HepG2 (cell line): Measurements from ENCODE around the gene UBXN1. TPM values are rescaled to one million over a fixed set of nuclear protein-coding genes. Genes with fewer than 3 reads are reported as not detected.

ENCODE experiments used
- GABPA ChIP-seq, 2 experiments: IDR thresholded peaks; 2 replicates each; pipeline ENCODE4 v1.6.1; 2011 to 2016; ENCODE audit warnings: low read depth in 2 of 2, low read length in 1 of 2, missing biosample characterization in 1 of 2, missing genetic modification characterization in 1 of 2
- HIC2 ChIP-seq: sonication (generic); formaldehyde crosslinking; IDR thresholded peaks from 2 replicates; pipeline ENCODE4 v1.9.0; 2022; ENCODE audit warnings: low read depth, missing genetic modification reagents
- IRX3 ChIP-seq: sonication (generic); formaldehyde crosslinking; IDR thresholded peaks from 2 replicates; pipeline ENCODE4 v1.8.1; 2023; ENCODE audit warnings: mild to moderate bottlenecking, low read depth, missing genetic modification reagents, borderline replicate concordance
- JUNB ChIP-seq: sonication (generic); formaldehyde crosslinking; IDR thresholded peaks from 2 replicates; pipeline ENCODE4 v1.8.0; 2022; ENCODE audit warnings: missing genetic modification reagents, mild to moderate bottlenecking, borderline replicate concordance
- MTF2 ChIP-seq: sonication (generic); formaldehyde crosslinking; IDR thresholded peaks from 2 replicates; pipeline ENCODE4 v1.5.0; 2020; ENCODE audit warnings: missing genetic modification reagents, borderline replicate concordance
- MXD1 ChIP-seq: sonication (generic); formaldehyde crosslinking; IDR thresholded peaks from 2 replicates; pipeline ENCODE4 v1.4.0; 2020; ENCODE audit warnings: mild to moderate bottlenecking, missing genetic modification reagents
- NR3C1 ChIP-seq: sonication (generic); formaldehyde crosslinking; IDR thresholded peaks from 2 replicates; pipeline ENCODE4 v1.4.0; 2020; ENCODE audit warnings: missing genetic modification reagents
- PCBP2 ChIP-seq: fragments of 200-400 bp; formaldehyde crosslinking; optimal IDR thresholded peaks from 2 replicates; pipeline ENCODE3; 2018; ENCODE audit warnings: low read length, low read depth; ENCODE audit not compliant: poor library complexity, severe bottlenecking
- REPIN1 ChIP-seq: sonication (generic); formaldehyde crosslinking; IDR thresholded peaks from 2 replicates; pipeline ENCODE4 v1.8.0; 2022; ENCODE audit warnings: missing genetic modification reagents, low read depth, mild to moderate bottlenecking, borderline replicate concordance
- SP2 ChIP-seq: sonication (generic); formaldehyde crosslinking; IDR thresholded peaks from 2 replicates; pipeline ENCODE4 v1.5.1; 2020; ENCODE audit warnings: mild to moderate bottlenecking, missing genetic modification reagents
- XBP1 ChIP-seq: sonication (generic); formaldehyde crosslinking; IDR thresholded peaks from 2 replicates; pipeline ENCODE4 v1.5.0; 2020; ENCODE audit warnings: missing genetic modification reagents
- ZNF17 ChIP-seq: sonication (generic); formaldehyde crosslinking; IDR thresholded peaks from 2 replicates; pipeline ENCODE4 v1.5.0; 2020; ENCODE audit warnings: mild to moderate bottlenecking, missing genetic modification reagents
- ZNF264 ChIP-seq: sonication (generic); formaldehyde crosslinking; IDR thresholded peaks from 2 replicates; pipeline ENCODE4 v1.4.0; 2020; ENCODE audit warnings: missing genetic modification reagents
- ZNF441 ChIP-seq: sonication (generic); formaldehyde crosslinking; IDR thresholded peaks from 2 replicates; pipeline ENCODE4 v1.7.0; 2021; ENCODE audit warnings: missing genetic modification reagents, borderline replicate concordance
- ZNF75D ChIP-seq: sonication (generic); formaldehyde crosslinking; IDR thresholded peaks from 2 replicates; pipeline ENCODE4 v1.8.1; 2023; ENCODE audit warnings: missing genetic modification reagents, mild to moderate bottlenecking, borderline replicate concordance
- polyA plus RNA-seq, 8 experiments: library from polyadenylated mRNA; depleted of rRNA in 3 of 8; stranded (reverse) in 7 of 8; unstranded in 1 of 8; fragments of >200 nt; fragmentation: Illumina TruSeq in 4 of 8; extraction: Trizol in 4 of 8; gene quantifications; 2 replicates each; pipeline versions ENCODE4 v1.2.1 to v1.2.3, GENCODE V29; 2011 to 2016; ENCODE audit warnings: low read depth in 4 of 8, missing spikeins in 1 of 8, mixed read lengths in 1 of 8; ENCODE audit not compliant: insufficient read depth in 1 of 8
- total RNA-seq, 5 experiments: library from RNA; depleted of rRNA; stranded (reverse); fragments of >200 nt; fragmentation: Illumina TruSeq; extraction: Trizol; gene quantifications; 2 replicates each; pipeline ENCODE4 v1.2.3, GENCODE V29; 2016; ENCODE audit warnings: low read depth in 1 of 5
- TF ChIP-seq, protein P1 (sequence below): sonication (generic); formaldehyde crosslinking; IDR thresholded peaks from 2 replicates; pipeline ENCODE4 v1.4.0; 2020; ENCODE audit warnings: mild to moderate bottlenecking, missing genetic modification reagents, borderline replicate concordance
- TF ChIP-seq, protein P2 (sequence below): sonication (generic); formaldehyde crosslinking; IDR thresholded peaks from 2 replicates; pipeline ENCODE4 v1.5.0; 2020; ENCODE audit warnings: mild to moderate bottlenecking, missing genetic modification reagents

UBXN1 gene
- total and polyA plus RNA-seq, 2 of the 13 experiments (the other 11 are each of a cell fraction or from before 2014, with no cell fraction given): 47.5 to 52.4 TPM

DNA sequence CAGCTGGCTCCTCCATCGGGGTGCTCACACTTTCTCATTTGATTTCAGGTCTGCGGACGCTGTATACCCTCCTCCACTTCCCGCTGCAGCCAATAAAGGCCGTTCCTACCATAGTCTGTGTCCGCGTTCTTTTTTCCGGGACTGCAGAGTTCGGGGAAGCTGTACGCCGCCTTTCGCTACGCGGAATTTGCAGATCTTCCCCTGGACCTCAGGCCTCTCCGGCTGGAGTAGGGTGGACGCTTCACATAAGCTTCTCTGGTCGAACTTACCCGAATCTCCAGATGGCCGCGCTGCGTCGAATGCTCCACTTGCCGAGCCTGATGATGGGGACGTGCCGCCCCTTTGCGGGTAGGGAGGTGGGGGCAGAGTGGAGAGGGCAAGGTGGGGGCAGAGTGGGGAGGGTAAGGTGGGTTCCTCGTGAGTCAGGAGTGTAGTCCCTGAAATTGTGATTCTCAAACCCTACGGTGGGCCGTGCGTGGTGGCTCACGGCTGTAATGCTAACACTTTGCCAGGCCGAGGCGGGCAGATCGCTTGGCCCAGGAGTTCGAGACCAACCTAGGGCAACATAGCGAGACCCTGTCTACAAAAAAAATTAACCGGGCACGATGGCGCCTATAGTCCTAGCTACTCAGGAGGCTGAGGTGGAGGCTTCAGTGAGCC is 13.1 kb downstream of the UBXN1 start (continued):
- 0 out of 2 replicates have a peak, but pooled peaks have one; percentile 30 for TF ChIP-seq MTF2
- no peak for TF ChIP-seq PCBP2
- no peak for TF ChIP-seq SP2 (CRISPR knock-in tag)
- TF ChIP-seq XBP1 (CRISPR knock-in tag): no peak
- TF ChIP-seq MXD1 (CRISPR knock-in tag): no peak
- no peak for TF ChIP-seq ZNF75D (CRISPR knock-in tag)
- TF ChIP-seq, protein P1, sequence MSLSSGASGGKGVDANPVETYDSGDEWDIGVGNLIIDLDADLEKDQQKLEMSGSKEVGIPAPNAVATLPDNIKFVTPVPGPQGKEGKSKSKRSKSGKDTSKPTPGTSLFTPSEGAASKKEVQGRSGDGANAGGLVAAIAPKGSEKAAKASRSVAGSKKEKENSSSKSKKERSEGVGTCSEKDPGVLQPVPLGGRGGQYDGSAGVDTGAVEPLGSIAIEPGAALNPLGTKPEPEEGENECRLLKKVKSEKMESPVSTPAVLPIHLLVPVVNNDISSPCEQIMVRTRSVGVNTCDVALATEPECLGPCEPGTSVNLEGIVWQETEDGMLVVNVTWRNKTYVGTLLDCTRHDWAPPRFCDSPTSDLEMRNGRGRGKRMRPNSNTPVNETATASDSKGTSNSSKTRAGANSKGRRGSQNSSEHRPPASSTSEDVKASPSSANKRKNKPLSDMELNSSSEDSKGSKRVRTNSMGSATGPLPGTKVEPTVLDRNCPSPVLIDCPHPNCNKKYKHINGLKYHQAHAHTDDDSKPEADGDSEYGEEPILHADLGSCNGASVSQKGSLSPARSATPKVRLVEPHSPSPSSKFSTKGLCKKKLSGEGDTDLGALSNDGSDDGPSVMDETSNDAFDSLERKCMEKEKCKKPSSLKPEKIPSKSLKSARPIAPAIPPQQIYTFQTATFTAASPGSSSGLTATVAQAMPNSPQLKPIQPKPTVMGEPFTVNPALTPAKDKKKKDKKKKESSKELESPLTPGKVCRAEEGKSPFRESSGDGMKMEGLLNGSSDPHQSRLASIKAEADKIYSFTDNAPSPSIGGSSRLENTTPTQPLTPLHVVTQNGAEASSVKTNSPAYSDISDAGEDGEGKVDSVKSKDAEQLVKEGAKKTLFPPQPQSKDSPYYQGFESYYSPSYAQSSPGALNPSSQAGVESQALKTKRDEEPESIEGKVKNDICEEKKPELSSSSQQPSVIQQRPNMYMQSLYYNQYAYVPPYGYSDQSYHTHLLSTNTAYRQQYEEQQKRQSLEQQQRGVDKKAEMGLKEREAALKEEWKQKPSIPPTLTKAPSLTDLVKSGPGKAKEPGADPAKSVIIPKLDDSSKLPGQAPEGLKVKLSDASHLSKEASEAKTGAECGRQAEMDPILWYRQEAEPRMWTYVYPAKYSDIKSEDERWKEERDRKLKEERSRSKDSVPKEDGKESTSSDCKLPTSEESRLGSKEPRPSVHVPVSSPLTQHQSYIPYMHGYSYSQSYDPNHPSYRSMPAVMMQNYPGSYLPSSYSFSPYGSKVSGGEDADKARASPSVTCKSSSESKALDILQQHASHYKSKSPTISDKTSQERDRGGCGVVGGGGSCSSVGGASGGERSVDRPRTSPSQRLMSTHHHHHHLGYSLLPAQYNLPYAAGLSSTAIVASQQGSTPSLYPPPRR (CRISPR knock-in tag): no peak
- TF ChIP-seq GABPA (IDR thresholded peaks at IDR 0.05; ENCODE audit: low read depth, low read length): 0 out of 2 replicates have a peak, but pooled peaks have one; percentile 16
- no peak for TF ChIP-seq GABPA (CRISPR knock-in tag; IDR thresholded peaks at IDR 0.05; ENCODE audit: low read depth)
- TF ChIP-seq REPIN1 (CRISPR knock-in tag): no peak; the same call in 1 of the 2 replicates
- TF ChIP-seq NR3C1 (CRISPR knock-in tag): no peak
- TF ChIP-seq ZNF17: no peak
- TF ChIP-seq ZNF264: 0 out of 2 replicates have a peak, but pooled peaks have one; percentile 13
- no peak for TF ChIP-seq HIC2 (CRISPR knock-in tag)
- no peak for TF ChIP-seq ZNF441 (CRISPR knock-in tag)
- TF ChIP-seq, protein P2, sequence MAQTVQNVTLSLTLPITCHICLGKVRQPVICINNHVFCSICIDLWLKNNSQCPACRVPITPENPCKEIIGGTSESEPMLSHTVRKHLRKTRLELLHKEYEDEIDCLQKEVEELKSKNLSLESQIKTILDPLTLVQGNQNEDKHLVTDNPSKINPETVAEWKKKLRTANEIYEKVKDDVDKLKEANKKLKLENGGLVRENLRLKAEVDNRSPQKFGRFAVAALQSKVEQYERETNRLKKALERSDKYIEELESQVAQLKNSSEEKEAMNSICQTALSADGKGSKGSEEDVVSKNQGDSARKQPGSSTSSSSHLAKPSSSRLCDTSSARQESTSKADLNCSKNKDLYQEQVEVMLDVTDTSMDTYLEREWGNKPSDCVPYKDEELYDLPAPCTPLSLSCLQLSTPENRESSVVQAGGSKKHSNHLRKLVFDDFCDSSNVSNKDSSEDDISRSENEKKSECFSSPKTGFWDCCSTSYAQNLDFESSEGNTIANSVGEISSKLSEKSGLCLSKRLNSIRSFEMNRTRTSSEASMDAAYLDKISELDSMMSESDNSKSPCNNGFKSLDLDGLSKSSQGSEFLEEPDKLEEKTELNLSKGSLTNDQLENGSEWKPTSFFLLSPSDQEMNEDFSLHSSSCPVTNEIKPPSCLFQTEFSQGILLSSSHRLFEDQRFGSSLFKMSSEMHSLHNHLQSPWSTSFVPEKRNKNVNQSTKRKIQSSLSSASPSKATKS (CRISPR knock-in tag): no peak
- no peak for TF ChIP-seq JUNB (CRISPR knock-in tag)
- TF ChIP-seq IRX3 (CRISPR knock-in tag): no peak
